ENCODE measurements around the gene C3orf18.

GRCh38 chr3:50551681-50552435 lies 15.7 kb downstream of the C3orf18 start:
- TF ChIP-seq HCFC1 (IDR thresholded peaks at IDR 0.05; ENCODE audit: low read length): no peak
- no peak for TF ChIP-seq RAD21 (IDR thresholded peaks at IDR 0.05; ENCODE audit: insufficient read depth, low read depth, low read length)
- TF ChIP-seq CTCF (IDR thresholded peaks at IDR 0.05 in 2 of 3, conservative IDR thresholded peaks at IDR 0.05 in 1 of 3; ENCODE audit: control insufficient read depth in 2 of 3, extremely low read depth in 1 of 3, insufficient read depth in 1 of 3, low read depth in 3 of 3, low read length in 3 of 3): no peak; a peak in 1 of 6 replicates
